ENCODE data around the gene LYPLAL1. TPM values are rescaled to one million over a fixed set of nuclear protein-coding genes. Genes with fewer than 3 reads are reported as not detected.

Gene LYPLAL1
- total and polyA plus RNA-seq, 9 of the 15 experiments (the other 6 are each of a cell fraction or from before 2014, with no cell fraction given) = 14.9 to 179 (median 46.3) TPM

- peak; percentile 56 for TF ChIP-seq CXXC5 (CRISPR knock-in tag; IDR thresholded peaks at IDR 0.05)
- peak; percentile 93 for TF ChIP-seq JUND (IDR thresholded peaks at IDR 0.05; ENCODE audit: borderline replicate concordance, low read depth, low read length)
- peak; percentile 94; the same call in 2 of the 3 replicates for TF ChIP-seq JUND (tag; IDR thresholded peaks at IDR 0.05; ENCODE audit: borderline replicate concordance, low read depth, low read length)
- no peak for TF ChIP-seq PTTG1 (tag; IDR thresholded peaks at IDR 0.05; ENCODE audit: low read depth)
- 0 out of 4 replicates have a peak, but pooled peaks of 1 of the 2 experiments have one; percentile 38 for TF ChIP-seq RCOR1 (IDR thresholded peaks at IDR 0.05; ENCODE audit: borderline replicate concordance in 1 of 2, low read depth in 2 of 2, low read length in 2 of 2)
- no peak for TF ChIP-seq HDAC8 (tag; IDR thresholded peaks at IDR 0.05)
- peak; percentile 30; the same call in 1 of the 2 replicates for TF ChIP-seq EP400 (IDR thresholded peaks at IDR 0.05)
- peak; percentile 90 for TF ChIP-seq EP300 (IDR thresholded peaks at IDR 0.05; ENCODE audit: low read length)
- TF ChIP-seq, protein P1, sequence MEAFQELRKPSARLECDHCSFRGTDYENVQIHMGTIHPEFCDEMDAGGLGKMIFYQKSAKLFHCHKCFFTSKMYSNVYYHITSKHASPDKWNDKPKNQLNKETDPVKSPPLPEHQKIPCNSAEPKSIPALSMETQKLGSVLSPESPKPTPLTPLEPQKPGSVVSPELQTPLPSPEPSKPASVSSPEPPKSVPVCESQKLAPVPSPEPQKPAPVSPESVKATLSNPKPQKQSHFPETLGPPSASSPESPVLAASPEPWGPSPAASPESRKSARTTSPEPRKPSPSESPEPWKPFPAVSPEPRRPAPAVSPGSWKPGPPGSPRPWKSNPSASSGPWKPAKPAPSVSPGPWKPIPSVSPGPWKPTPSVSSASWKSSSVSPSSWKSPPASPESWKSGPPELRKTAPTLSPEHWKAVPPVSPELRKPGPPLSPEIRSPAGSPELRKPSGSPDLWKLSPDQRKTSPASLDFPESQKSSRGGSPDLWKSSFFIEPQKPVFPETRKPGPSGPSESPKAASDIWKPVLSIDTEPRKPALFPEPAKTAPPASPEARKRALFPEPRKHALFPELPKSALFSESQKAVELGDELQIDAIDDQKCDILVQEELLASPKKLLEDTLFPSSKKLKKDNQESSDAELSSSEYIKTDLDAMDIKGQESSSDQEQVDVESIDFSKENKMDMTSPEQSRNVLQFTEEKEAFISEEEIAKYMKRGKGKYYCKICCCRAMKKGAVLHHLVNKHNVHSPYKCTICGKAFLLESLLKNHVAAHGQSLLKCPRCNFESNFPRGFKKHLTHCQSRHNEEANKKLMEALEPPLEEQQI (IDR thresholded peaks at IDR 0.05) = peak; percentile 24; the same call in 1 of the 2 replicates
- TF ChIP-seq, protein P2, sequence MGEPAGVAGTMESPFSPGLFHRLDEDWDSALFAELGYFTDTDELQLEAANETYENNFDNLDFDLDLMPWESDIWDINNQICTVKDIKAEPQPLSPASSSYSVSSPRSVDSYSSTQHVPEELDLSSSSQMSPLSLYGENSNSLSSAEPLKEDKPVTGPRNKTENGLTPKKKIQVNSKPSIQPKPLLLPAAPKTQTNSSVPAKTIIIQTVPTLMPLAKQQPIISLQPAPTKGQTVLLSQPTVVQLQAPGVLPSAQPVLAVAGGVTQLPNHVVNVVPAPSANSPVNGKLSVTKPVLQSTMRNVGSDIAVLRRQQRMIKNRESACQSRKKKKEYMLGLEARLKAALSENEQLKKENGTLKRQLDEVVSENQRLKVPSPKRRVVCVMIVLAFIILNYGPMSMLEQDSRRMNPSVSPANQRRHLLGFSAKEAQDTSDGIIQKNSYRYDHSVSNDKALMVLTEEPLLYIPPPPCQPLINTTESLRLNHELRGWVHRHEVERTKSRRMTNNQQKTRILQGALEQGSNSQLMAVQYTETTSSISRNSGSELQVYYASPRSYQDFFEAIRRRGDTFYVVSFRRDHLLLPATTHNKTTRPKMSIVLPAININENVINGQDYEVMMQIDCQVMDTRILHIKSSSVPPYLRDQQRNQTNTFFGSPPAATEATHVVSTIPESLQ (CRISPR knock-in tag; IDR thresholded peaks at IDR 0.05) = no peak
- TF ChIP-seq JUN (IDR thresholded peaks at IDR 0.05; ENCODE audit: borderline replicate concordance, low read depth, low read length) = peak; percentile 76
- no peak for TF ChIP-seq JUN (CRISPR knock-in tag; IDR thresholded peaks at IDR 0.05; ENCODE audit: borderline replicate concordance)
- TF ChIP-seq ATF7 (IDR thresholded peaks at IDR 0.05) = peak; percentile 89
- peak; percentile 56 for TF ChIP-seq POLR2A (conservative IDR thresholded peaks at IDR 0.05)
- peak; percentile 62 for TF ChIP-seq TRIM24 (IDR thresholded peaks at IDR 0.05)
- peak; percentile 43; the same call in 1 of the 2 replicates for TF ChIP-seq NFE2 (IDR thresholded peaks at IDR 0.05; ENCODE audit: low read depth)
- peak; percentile 82 for TF ChIP-seq ARID3A (IDR thresholded peaks at IDR 0.05; ENCODE audit: borderline replicate concordance, low read depth, low read length)
- peak in 1 of 3 experiments; percentile 54 for TF ChIP-seq YY1 (IDR thresholded peaks at IDR 0.05; ENCODE audit: borderline replicate concordance in 1 of 3, control insufficient read depth in 1 of 3, extremely low read depth in 1 of 3, insufficient read depth in 3 of 3, insufficient read length in 1 of 3, insufficient replicate concordance in 2 of 3, low read depth in 1 of 3, low read length in 2 of 3)
- TF ChIP-seq TAL1 (IDR thresholded peaks at IDR 0.05) = peak; percentile 80
- peak in 1 of 2 experiments; percentile 51; a peak in 1 of 4 replicates for TF ChIP-seq TBL1XR1 (IDR thresholded peaks at IDR 0.05; ENCODE audit: low read length in 2 of 2)
Observed at GRCh38 chr1:219147571-219148019, 26.1 kb upstream of the LYPLAL1 start (continued).
